GM18526 (cell line): Measurements from ENCODE around the gene SP3.
A peak's percentile ranks its signal among the peaks of the same experiment; 100 is the strongest.

Experiments
- POLR2A ChIP-seq: IDR thresholded peaks from 3 replicates; pipeline ENCODE4 v1.6.1; 2011; ENCODE audit not compliant: insufficient read length; ENCODE audit errors: extremely low read depth

The SP3 gene

DNA sequence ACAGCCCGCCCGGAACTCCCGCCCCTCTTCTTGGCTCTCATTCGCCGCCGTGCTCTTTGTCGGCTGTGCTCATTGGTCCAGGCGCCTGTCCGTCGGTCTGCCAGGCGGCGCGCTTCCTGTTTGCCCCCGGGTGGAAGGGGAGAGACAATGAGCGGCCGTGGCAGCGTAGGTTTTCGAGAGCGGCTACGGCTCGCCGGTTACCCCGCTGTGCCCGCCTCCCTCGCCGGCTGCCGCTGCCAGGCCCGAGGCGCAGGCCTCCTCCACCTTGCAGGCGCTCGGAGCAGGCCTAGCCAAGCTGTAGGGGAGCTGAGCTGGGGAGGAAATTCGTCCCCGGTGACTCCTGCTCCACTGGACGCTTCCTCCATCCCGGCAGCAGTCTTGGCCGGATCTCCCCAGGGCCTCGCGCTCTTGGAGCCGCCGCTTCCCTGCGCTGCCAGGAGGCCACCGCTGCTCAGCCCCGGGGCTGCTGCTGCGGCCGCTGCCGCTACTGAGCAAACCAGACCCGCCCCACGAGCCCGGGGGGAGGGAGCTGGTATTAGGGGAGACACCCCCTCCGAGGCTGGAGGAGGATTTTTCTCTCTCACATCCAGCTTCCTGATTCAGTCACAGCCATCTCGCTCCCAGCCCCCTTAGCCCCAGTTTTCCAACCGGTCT lies at the start of gene SP3:
TSS of gene SP3 (minus strand) at position 2 of the 654 bp plus-strand sequence. CDS start 202 bp downstream, outside the sequence.
- peak; percentile 74 for TF ChIP-seq POLR2A

DNA sequence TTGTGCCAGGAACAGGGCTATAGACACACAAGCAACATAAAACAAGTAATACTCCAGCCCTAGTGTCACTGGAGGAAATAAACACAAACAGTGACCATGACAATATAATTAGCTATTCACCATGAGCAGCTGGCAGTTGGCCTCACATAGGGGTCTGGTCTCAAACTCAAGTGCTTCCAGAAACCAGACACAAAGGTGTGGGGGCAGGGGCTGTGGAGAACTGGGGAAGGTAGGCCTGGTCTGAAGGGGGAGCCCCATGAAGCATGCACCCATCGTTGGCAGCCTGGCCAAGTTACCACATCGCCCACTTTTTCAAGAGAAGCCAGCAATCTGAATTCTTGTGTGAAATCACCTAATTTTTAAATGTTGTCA lies 49.5 kb upstream of the SP3 start:
- TF ChIP-seq POLR2A, result no peak

DNA sequence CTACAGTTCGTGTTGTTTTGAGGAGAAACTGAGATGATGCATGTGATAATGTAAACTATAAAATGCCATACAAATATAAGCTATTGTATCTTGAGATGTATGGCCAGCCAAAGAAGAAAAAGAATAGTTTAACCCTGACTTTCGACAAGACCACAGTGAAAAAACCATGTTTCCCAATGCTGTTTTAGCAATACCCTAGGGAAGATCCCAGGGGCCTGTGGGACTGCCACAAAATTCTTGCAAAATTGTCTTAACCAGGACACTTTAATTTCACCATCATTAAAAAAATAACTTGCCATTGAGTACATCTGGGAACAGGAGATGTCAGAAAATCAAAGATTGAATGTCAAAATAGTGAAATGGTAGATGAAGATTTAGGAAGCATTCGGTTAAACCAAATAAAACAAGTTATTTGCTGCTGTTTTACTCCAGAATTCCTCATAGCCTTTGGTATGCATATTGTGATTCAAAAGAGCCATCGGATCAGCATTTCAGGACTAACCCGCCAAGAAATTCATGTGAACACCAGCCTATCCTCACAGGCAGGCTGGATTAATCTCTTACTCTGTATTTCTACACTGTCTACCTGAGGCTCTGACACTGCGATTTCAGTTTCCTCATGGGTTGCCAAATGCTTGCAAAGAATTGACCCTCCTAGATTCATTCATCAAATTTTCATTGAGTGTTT lies 49.0 kb upstream of the SP3 start:
- no peak for TF ChIP-seq POLR2A

DNA sequence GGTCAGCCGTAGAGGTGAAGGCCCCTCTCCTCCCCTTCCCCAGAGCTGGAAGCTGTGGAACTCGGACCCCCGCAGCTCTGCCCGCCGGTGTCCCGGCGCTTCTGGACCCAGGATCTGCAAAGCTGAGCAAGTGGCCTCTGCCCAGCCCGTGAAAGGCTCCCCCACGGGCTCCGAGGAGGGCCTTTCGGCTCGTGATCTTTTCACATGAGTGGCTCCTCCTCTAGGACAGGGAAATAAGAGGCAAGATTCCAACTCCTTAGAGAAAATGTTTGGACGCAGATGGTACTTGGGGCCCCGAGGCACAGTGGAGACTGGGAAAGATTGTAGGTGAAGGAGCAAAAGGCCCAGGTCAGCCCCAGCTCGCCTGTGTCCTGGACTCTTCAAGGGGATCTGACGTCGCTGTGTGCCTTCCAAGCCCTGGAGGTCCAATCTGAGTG lies 48.2 kb upstream of the SP3 start:
- TF ChIP-seq POLR2A, result no peak

DNA sequence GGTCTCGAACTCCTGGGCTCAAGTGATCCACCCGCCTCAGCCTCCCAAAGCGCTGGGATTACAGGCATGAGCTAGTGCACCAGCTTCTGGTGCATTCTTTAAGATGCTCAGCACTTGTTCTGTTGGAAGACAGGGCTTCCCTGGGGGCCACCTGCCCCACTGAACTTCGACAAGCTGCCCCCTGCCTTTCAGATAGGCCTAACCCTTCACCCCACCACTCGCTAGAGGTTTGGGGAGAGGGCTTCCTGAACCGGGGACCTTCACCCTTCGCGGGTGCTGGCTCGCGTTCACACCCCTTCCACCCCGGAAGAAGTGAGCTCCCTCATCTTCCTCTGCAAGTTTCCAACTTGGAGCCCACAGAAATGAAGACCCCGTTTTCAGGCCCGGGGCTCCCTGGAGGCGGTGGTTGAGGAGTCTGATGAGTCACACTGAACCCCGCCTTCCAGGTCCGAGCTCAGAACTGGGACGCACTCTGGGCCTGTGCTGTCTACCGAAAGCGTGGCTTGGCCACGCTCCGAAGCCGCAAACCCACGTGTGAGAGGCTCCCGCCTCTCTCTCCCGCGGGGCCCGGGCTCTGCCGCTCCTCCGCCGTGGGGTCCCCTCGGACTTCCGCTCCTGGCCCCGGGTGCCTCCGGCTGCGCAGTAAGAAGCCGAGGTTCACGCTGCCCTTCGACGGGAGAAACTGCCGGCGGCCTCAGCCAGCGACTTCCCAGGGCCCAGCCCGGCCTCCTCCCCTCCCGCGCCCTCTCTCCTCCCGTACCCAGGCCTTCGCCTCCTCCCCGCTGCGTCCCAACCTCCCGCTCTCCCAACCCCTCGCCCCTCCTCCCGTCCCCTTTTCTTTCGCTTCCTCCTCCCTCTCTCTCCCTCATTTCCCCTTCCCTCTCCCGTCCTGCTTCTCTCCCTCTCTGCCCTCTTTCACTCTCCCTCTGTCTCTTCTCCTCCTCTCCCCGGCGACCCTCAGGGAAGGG lies 47.5 kb upstream of the SP3 start:
- no peak for TF ChIP-seq POLR2A

DNA sequence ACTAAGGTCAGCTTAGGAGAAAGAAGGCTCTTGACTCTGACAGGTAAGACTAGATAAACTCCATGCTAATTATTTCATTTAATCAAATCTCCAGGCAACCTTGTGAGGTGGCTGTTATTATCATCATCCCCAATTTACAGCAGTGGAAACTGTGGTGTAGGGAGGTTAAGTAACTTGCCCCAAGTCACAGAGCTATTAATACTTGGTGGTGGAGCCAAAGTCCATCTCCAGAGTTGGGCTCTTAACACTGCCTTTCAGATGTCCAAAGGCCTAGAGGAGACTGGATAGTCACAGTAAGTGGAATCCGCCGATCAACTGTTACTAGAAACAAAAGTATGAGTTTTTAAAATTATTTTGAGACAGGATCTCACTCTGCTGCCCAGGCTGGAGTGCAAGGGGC lies 46.6 kb upstream of the SP3 start:
- TF ChIP-seq POLR2A, result no peak

DNA sequence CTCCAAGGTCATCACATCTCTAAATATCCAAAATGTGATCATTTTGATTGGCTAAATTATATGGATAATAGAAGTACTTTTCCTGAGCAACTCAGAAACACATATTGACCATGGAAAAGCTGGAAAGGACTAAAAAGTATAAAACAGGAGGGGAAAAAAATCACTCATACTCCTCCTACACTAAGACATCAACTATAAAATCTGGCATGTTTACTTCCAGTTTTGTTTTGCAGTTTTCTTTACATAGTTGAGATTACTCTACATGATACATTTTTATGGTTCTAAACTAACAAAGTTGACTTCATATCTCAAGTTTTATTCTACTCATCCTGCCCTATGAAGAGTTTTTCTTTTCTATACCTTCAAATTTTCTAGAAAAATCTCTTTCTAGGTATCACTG lies 46.0 kb upstream of the SP3 start:
- TF ChIP-seq POLR2A, result no peak

DNA sequence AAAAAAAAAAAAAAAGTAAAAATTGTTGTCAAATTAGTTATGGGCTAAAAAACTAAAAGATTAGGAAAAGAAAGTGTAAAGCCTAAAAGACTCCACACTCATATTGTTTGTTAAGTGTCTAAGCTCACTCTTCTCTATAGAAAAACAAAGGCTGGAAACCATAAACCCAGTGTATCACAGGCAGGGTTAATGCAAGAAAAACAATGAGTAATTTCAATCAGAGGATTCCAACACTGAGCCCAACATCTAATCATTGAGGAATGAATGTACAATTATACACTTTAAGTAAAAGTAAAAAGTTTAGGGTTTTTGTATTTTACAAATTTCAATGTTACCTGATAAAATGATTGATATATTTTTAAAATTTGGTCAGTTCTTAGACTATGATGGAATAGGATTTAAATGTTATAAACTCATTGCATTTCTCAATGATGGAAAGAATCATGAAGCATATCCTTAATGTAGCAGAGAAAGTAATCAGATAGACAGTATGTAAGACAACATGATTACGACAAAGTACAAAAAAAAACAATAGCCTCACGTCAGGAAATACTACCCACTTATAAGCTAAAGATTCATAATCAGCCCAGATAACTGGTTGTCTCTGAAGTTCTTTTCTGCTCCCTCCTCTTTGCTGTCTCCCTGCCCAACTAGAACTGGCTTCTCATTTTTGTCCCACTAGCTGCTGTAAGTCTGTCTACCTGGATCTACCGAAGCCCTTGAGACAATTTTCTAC lies 44.5 kb upstream of the SP3 start:
- TF ChIP-seq POLR2A, result no peak

DNA sequence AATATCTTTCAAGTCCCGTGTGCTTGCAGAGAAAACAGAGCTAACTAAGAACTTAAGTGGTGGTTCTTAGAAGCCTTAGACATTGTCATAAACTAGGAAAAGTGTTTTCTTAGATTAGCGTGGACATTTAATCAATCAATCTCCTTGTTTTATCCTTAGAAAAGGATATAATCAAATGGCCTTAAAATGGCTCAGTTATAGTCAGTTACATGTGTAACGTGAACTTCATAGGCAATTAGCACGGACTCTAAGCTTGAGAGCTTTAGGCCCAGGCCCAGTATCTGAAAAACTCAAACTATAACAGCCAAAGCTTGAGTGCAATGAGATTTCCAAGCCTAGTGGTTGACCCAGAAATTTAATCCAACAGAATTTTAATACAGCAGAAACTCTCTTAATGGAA lies 43.5 kb upstream of the SP3 start:
- TF ChIP-seq POLR2A, result no peak

DNA sequence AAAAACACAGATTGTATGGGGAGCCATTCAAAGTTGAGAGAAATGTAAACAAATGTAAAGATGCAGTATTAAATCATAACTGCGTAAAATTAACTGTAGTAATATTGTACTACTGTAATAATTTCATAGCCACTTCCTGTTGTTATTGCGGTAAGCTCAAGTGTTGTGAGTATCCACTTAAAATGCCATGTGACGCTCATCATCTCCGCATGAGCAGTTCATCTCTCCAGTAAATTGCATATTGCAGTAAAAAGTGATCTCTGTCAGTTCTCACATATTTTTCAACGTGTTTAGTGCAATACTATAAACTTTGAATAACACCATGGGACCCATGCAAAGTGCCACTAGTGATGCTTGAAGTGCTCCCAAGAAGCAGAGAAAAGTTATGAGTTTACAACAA lies 41.8 kb upstream of the SP3 start:
- TF ChIP-seq POLR2A, result no peak

DNA sequence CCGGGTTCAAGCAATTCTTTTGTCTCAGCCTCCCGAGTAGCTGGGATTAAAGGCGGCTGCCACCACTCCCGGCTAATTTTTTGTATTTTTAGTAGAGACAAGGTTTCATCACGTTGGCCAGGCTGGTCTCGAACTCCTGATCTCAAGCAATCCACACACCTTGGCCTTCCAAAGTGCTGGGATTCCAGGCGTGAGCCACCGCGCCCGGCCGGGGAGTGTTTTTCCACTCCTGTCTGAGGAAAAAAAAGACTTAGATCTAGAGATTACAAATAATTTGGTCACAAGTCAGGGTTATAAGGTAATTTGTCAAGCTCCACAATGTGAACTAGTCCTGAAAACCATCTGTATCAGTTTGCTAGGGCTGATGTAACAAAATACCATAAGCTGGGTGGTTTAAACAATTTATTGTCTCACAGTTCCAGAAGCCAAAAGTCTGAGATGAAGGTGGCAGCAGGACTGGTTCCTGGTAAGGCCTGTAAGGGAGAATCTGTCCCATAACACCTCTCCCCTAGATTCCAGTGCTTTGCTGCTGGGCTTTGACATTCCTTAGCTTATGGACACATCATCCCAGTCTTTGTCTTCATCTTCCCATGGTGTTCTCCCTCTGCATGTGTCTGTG lies 40.7 kb upstream of the SP3 start:
- TF ChIP-seq POLR2A, result no peak

DNA sequence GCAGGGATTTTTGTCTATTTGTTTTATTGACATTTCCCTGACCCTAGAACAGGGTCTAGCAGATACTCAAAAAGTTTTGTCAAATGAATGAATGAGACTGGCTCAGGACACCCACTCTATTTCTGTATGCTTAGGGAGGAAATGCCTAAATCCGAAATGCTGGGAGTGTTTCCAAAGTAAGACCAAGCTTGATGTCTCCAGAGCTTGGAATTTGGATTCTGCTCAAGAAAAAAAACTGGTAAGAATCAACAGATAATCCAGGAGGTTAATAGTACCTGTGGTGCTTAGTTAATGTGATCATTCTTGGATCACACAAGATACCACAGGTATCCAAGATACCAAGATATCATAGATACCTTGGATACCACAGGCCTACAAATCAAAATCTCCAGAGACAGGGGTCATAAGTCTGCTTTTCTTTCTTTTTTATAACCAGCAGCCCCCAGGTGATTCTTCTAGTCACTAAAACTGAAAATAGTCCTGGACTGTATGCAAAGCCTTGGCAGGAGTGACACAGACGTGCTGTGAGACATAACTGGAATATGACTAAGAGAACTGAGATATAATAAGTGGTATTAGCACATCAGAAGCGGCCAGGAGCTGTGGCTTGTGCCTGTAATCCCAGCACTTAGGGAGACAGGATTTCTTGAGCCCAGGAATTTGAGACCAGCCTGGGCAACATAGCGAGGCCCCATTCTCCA lies 39.9 kb upstream of the SP3 start:
- no peak for TF ChIP-seq POLR2A

DNA sequence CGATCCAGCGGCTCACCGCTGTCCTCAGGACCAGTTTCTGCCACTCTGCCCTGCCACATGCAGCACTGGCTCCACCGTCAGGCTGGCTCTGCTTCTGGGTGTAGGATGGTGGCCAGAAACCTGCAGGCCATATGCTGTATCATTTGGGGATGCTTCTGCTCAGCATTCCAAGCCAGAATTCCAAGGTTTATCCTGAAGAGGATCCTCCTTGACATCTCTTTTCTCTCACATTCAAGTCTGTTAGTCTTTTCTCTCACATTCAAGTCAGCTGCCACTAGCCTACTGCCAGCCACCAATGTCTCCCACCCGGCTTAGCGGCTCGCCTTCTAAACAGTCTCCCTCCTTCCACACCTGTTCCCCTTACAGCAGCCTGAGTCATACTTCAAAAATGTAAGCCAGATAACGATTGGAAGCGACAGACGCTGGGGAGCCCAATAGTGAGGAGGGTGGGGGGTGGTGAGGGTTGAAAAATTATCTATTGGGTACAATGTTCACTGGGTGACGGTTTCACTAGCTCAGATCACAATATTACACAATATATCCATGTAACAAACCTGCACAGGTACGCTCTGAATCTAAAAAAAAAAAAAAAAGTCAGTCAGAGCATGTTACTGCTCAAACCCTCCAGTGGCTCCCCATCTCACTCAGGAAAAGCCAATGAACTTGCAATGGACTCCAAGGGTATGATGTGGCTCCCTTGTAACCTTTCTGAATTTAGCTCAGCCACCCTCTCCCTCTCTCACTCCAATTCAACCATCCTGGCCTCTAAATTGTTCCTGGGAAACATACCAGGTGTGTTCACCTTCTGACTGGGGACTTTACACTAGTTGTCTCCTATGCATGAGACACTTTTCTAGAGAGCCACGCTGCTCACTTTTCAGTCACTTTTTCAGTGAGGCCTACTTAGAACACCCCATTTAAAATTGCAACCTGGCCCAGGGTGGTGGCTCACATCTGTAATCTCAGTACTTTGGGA lies 38.8 kb upstream of the SP3 start:
- no peak for TF ChIP-seq POLR2A
